ENCODE results near the gene CYSLTR2.

The CYSLTR2 gene

GRCh38 chr13:48630773-48631172, 23.0 kb upstream of the CYSLTR2 start:
- H3K27me3 ChIP-seq (ENCODE audit: control insufficient read depth, insufficient read depth, low read length) = peaks cover 30% of the 10 kb centered on the region
- H3K4me2 ChIP-seq (ENCODE audit: low read length) = no peak overlapping the region
- H3K4me3 ChIP-seq (ENCODE audit: low read length) = no peak overlapping the region
- no peaks in the 10 kb centered on the region for H3K9me3 ChIP-seq (replicated peaks; ENCODE audit: low read length)
- no peak overlapping the region for H3K9ac ChIP-seq (ENCODE audit: low read depth, low read length)
- no peaks in the 10 kb centered on the region for H3K36me3 ChIP-seq (ENCODE audit: insufficient read depth, low read length)
- no peaks in the 10 kb centered on the region for H3K4me1 ChIP-seq (ENCODE audit: control insufficient read depth, insufficient read depth, low read length)

- Histone ChIP-seq H3K4me3 (ENCODE audit: low read length) (no peak overlapping the region), H3K36me3 (ENCODE audit: insufficient read depth, low read length) (no peaks in the 10 kb centered on the region), H3K4me2 (ENCODE audit: low read length) (no peak overlapping the region), H3K9me3 (replicated peaks; ENCODE audit: low read length) (no peaks in the 10 kb centered on the region), H3K27me3 (ENCODE audit: control insufficient read depth, insufficient read depth, low read length) (peaks cover 23% of the 10 kb centered on the region), H3K9ac (ENCODE audit: low read depth, low read length) (no peak overlapping the region), H3K4me1 (ENCODE audit: control insufficient read depth, insufficient read depth, low read length) (no peaks in the 10 kb centered on the region)
Observed at GRCh38 chr13:48631441-48631840, 22.3 kb upstream of the CYSLTR2 start.

GRCh38 chr13:48633700-48634099, 20.0 kb upstream of the CYSLTR2 start:
- Histone ChIP-seq H3K27me3 (ENCODE audit: control insufficient read depth, insufficient read depth, low read length) (peaks cover 19% of the 10 kb centered on the region), H3K9me3 (replicated peaks; ENCODE audit: low read length) (no peaks in the 10 kb centered on the region), H3K4me3 (ENCODE audit: low read length) (no peak overlapping the region), H3K4me1 (ENCODE audit: control insufficient read depth, insufficient read depth, low read length) (no peaks in the 10 kb centered on the region), H3K9ac (ENCODE audit: low read depth, low read length) (no peak overlapping the region), H3K36me3 (ENCODE audit: insufficient read depth, low read length) (no peaks in the 10 kb centered on the region), H3K4me2 (ENCODE audit: low read length) (no peak overlapping the region)

- Histone ChIP-seq H3K36me3 (ENCODE audit: insufficient read depth, low read length) (no peaks in the 10 kb centered on the region), H3K27me3 (ENCODE audit: control insufficient read depth, insufficient read depth, low read length) (peaks cover 19% of the 10 kb centered on the region), H3K4me3 (ENCODE audit: low read length) (no peak overlapping the region), H3K9me3 (replicated peaks; ENCODE audit: low read length) (no peaks in the 10 kb centered on the region), H3K4me1 (ENCODE audit: control insufficient read depth, insufficient read depth, low read length) (no peaks in the 10 kb centered on the region), H3K9ac (ENCODE audit: low read depth, low read length) (no peak overlapping the region), H3K4me2 (ENCODE audit: low read length) (no peak overlapping the region)
Observed at GRCh38 chr13:48634636-48635035, 19.1 kb upstream of the CYSLTR2 start.

GRCh38 chr13:48635478-48635877, 18.3 kb upstream of the CYSLTR2 start:
- Histone ChIP-seq H3K9ac (ENCODE audit: low read depth, low read length) (no peak overlapping the region), H3K27me3 (ENCODE audit: control insufficient read depth, insufficient read depth, low read length) (peaks cover 16% of the 10 kb centered on the region), H3K4me1 (ENCODE audit: control insufficient read depth, insufficient read depth, low read length) (no peaks in the 10 kb centered on the region), H3K4me2 (ENCODE audit: low read length) (no peak overlapping the region), H3K4me3 (ENCODE audit: low read length) (no peak overlapping the region), H3K36me3 (ENCODE audit: insufficient read depth, low read length) (no peaks in the 10 kb centered on the region), H3K9me3 (replicated peaks; ENCODE audit: low read length) (no peaks in the 10 kb centered on the region)

- Histone ChIP-seq H3K9ac (ENCODE audit: low read depth, low read length) (no peak overlapping the region), H3K27me3 (ENCODE audit: control insufficient read depth, insufficient read depth, low read length) (peaks cover 19% of the 10 kb centered on the region), H3K36me3 (ENCODE audit: insufficient read depth, low read length) (no peaks in the 10 kb centered on the region), H3K4me1 (ENCODE audit: control insufficient read depth, insufficient read depth, low read length) (no peaks in the 10 kb centered on the region), H3K9me3 (replicated peaks; ENCODE audit: low read length) (no peaks in the 10 kb centered on the region), H3K4me2 (ENCODE audit: low read length) (no peak overlapping the region), H3K4me3 (ENCODE audit: low read length) (no peak overlapping the region)
Observed at GRCh38 chr13:48636550-48636949, 17.2 kb upstream of the CYSLTR2 start.

- Histone ChIP-seq H3K9ac (ENCODE audit: low read depth, low read length) (no peak overlapping the region), H3K4me2 (ENCODE audit: low read length) (no peak overlapping the region), H3K9me3 (replicated peaks; ENCODE audit: low read length) (no peaks in the 10 kb centered on the region)
Observed at GRCh38 chr13:48637601-48638000, 16.1 kb upstream of the CYSLTR2 start.

GRCh38 chr13:48640767-48641166, 13.0 kb upstream of the CYSLTR2 start:
- Histone ChIP-seq H3K4me3 (ENCODE audit: low read length) (no peak overlapping the region), H3K9me3 (replicated peaks; ENCODE audit: low read length) (no peaks in the 10 kb centered on the region), H3K4me1 (ENCODE audit: control insufficient read depth, insufficient read depth, low read length) (no peaks in the 10 kb centered on the region), H3K9ac (ENCODE audit: low read depth, low read length) (no peak overlapping the region), H3K36me3 (ENCODE audit: insufficient read depth, low read length) (no peaks in the 10 kb centered on the region), H3K27me3 (ENCODE audit: control insufficient read depth, insufficient read depth, low read length) (peaks cover 33% of the 10 kb centered on the region), H3K4me2 (ENCODE audit: low read length) (no peak overlapping the region)

More at GRCh38 chr13:48637601-48638000, 16.1 kb upstream of the CYSLTR2 start:
- peaks cover 18% of the 10 kb centered on the region for H3K27me3 ChIP-seq (ENCODE audit: control insufficient read depth, insufficient read depth, low read length)
- H3K4me1 ChIP-seq (ENCODE audit: control insufficient read depth, insufficient read depth, low read length) = no peaks in the 10 kb centered on the region
- no peaks in the 10 kb centered on the region for H3K36me3 ChIP-seq (ENCODE audit: insufficient read depth, low read length)
- H3K4me3 ChIP-seq (ENCODE audit: low read length) = no peak overlapping the region

- Histone ChIP-seq H3K4me2 (ENCODE audit: low read length) (no peak overlapping the region), H3K4me1 (ENCODE audit: control insufficient read depth, insufficient read depth, low read length) (no peaks in the 10 kb centered on the region), H3K9ac (ENCODE audit: low read depth, low read length) (no peak overlapping the region), H3K9me3 (replicated peaks; ENCODE audit: low read length) (no peaks in the 10 kb centered on the region), H3K4me3 (ENCODE audit: low read length) (no peak overlapping the region), H3K36me3 (ENCODE audit: insufficient read depth, low read length) (no peaks in the 10 kb centered on the region), H3K27me3 (ENCODE audit: control insufficient read depth, insufficient read depth, low read length) (peaks cover 38% of the 10 kb centered on the region)
Observed at GRCh38 chr13:48641404-48641803, 12.3 kb upstream of the CYSLTR2 start.

GRCh38 chr13:48642061-48642460, 11.7 kb upstream of the CYSLTR2 start:
- Histone ChIP-seq H3K9ac (ENCODE audit: low read depth, low read length) (no peak overlapping the region), H3K36me3 (ENCODE audit: insufficient read depth, low read length) (no peaks in the 10 kb centered on the region), H3K4me3 (ENCODE audit: low read length) (no peak overlapping the region), H3K4me2 (ENCODE audit: low read length) (no peak overlapping the region), H3K4me1 (ENCODE audit: control insufficient read depth, insufficient read depth, low read length) (no peaks in the 10 kb centered on the region), H3K27me3 (ENCODE audit: control insufficient read depth, insufficient read depth, low read length) (peaks cover 45% of the 10 kb centered on the region), H3K9me3 (replicated peaks; ENCODE audit: low read length) (no peaks in the 10 kb centered on the region)

- H3K4me2 ChIP-seq (ENCODE audit: low read length) = no peak overlapping the region
Observed at GRCh38 chr13:48643159-48643558, 10.6 kb upstream of the CYSLTR2 start.

GRCh38 chr13:48644141-48644540, 9.6 kb upstream of the CYSLTR2 start:
- no peak overlapping the region for H3K4me2 ChIP-seq (ENCODE audit: low read length)
- no peaks in the 10 kb centered on the region for H3K36me3 ChIP-seq (ENCODE audit: insufficient read depth, low read length)
- no peak overlapping the region for H3K4me3 ChIP-seq (ENCODE audit: low read length)
- no peaks in the 10 kb centered on the region for H3K4me1 ChIP-seq (ENCODE audit: control insufficient read depth, insufficient read depth, low read length)
- no peak overlapping the region for H3K9ac ChIP-seq (ENCODE audit: low read depth, low read length)
- H3K9me3 ChIP-seq (replicated peaks; ENCODE audit: low read length) = no peaks in the 10 kb centered on the region
- peaks cover 55% of the 10 kb centered on the region for H3K27me3 ChIP-seq (ENCODE audit: control insufficient read depth, insufficient read depth, low read length)

More at GRCh38 chr13:48643159-48643558, 10.6 kb upstream of the CYSLTR2 start:
- Histone ChIP-seq H3K9ac (ENCODE audit: low read depth, low read length) (no peak overlapping the region), H3K27me3 (ENCODE audit: control insufficient read depth, insufficient read depth, low read length) (peaks cover 55% of the 10 kb centered on the region), H3K9me3 (replicated peaks; ENCODE audit: low read length) (no peaks in the 10 kb centered on the region), H3K4me3 (ENCODE audit: low read length) (no peak overlapping the region), H3K4me1 (ENCODE audit: control insufficient read depth, insufficient read depth, low read length) (no peaks in the 10 kb centered on the region), H3K36me3 (ENCODE audit: insufficient read depth, low read length) (no peaks in the 10 kb centered on the region)
